ENCODE measurements around the gene HOXB6. TPM values are rescaled to one million over a fixed set of nuclear protein-coding genes. Genes with fewer than 3 reads are reported as not detected.
A peak's percentile ranks its signal among the peaks of the same experiment; 100 is the strongest.

Gene HOXB6
- total RNA-seq, 1 donor from 2014 or later = 0.52 TPM

GRCh38 chr17:48561884-48562810, 42.6 kb downstream of the HOXB6 start:
- no peak overlapping the region for H3K4me3 Mint-ChIP-seq (ENCODE audit: low read depth)
- no peak overlapping the region for H3K27ac Mint-ChIP-seq
- DNase-seq (ENCODE audit: low spot score) = no peak
- H3K27me3 Mint-ChIP-seq (ENCODE audit: low read depth) = peaks cover 14% of the 10 kb centered on the region
- H3K36me3 Mint-ChIP-seq (ENCODE audit: low read depth) = no peaks in the 10 kb centered on the region
- peaks cover 6% of the 10 kb centered on the region for H3K4me1 Mint-ChIP-seq (ENCODE audit: low read depth)
- no peaks in the 10 kb centered on the region for H3K9me3 Mint-ChIP-seq
- intact Hi-C loops (cut with micrococcal nuclease) = no loop called here

GRCh38 chr17:48559840-48560817, 44.7 kb downstream of the HOXB6 start:
- H3K9me3 Mint-ChIP-seq = no peaks in the 10 kb centered on the region
- H3K27me3 Mint-ChIP-seq (ENCODE audit: low read depth) = peaks cover 29% of the 10 kb centered on the region
- peaks cover 9% of the 10 kb centered on the region for H3K4me1 Mint-ChIP-seq (ENCODE audit: low read depth)
- no peaks in the 10 kb centered on the region for H3K36me3 Mint-ChIP-seq (ENCODE audit: low read depth)
- no peak for DNase-seq (ENCODE audit: low spot score)
- H3K4me3 Mint-ChIP-seq (ENCODE audit: low read depth) = no peak overlapping the region
- intact Hi-C loops (cut with micrococcal nuclease) = no loop called here
- no peak overlapping the region for H3K27ac Mint-ChIP-seq

- Mint-ChIP-seq H3K27me3 (ENCODE audit: low read depth) (peaks cover 28% of the 10 kb centered on the region), H3K36me3 (ENCODE audit: low read depth) (no peaks in the 10 kb centered on the region), H3K4me1 (ENCODE audit: low read depth) (peaks cover 15% of the 10 kb centered on the region), H3K27ac (no peak overlapping the region), H3K9me3 (no peaks in the 10 kb centered on the region), H3K4me3 (ENCODE audit: low read depth) (no peak overlapping the region)
- intact Hi-C loops (cut with micrococcal nuclease) = no loop called here
- DNase-seq (ENCODE audit: low spot score) = no peak
Measured at GRCh38 chr17:48559122-48559839, 45.5 kb downstream of the HOXB6 start.

- H3K4me3 Mint-ChIP-seq (ENCODE audit: low read depth) = no peak overlapping the region
- H3K9me3 Mint-ChIP-seq = no peaks in the 10 kb centered on the region
- H3K4me1 Mint-ChIP-seq (ENCODE audit: low read depth) = peaks cover 15% of the 10 kb centered on the region
- H3K27me3 Mint-ChIP-seq (ENCODE audit: low read depth) = peaks cover 27% of the 10 kb centered on the region
- no peak for DNase-seq (ENCODE audit: low spot score)
- peaks cover under 1% of the 10 kb centered on the region for H3K36me3 Mint-ChIP-seq (ENCODE audit: low read depth)
- H3K27ac Mint-ChIP-seq = no peak overlapping the region
- intact Hi-C loops (cut with micrococcal nuclease) = no loop called here
Measured at GRCh38 chr17:48558831-48559121, 46.0 kb downstream of the HOXB6 start.

- intact Hi-C loops (cut with micrococcal nuclease) = no loop called here
- Mint-ChIP-seq H3K4me1 (ENCODE audit: low read depth) (peaks cover 15% of the 10 kb centered on the region), H3K27ac (no peak overlapping the region), H3K9me3 (no peaks in the 10 kb centered on the region), H3K27me3 (ENCODE audit: low read depth) (peaks cover 27% of the 10 kb centered on the region), H3K4me3 (ENCODE audit: low read depth) (no peak overlapping the region), H3K36me3 (ENCODE audit: low read depth) (peaks cover 3% of the 10 kb centered on the region)
- no peak for DNase-seq (ENCODE audit: low spot score)
Measured at GRCh38 chr17:48558057-48558830, 46.5 kb downstream of the HOXB6 start.

GRCh38 chr17:48556576-48557401, 48.0 kb downstream of the HOXB6 start:
- H3K9me3 Mint-ChIP-seq = no peaks in the 10 kb centered on the region
- DNase-seq (ENCODE audit: low spot score) = no peak
- H3K4me1 Mint-ChIP-seq (ENCODE audit: low read depth) = peaks cover 15% of the 10 kb centered on the region
- intact Hi-C loops (cut with micrococcal nuclease) = no loop called here
- no peak overlapping the region for H3K4me3 Mint-ChIP-seq (ENCODE audit: low read depth)
- H3K36me3 Mint-ChIP-seq (ENCODE audit: low read depth) = peaks cover 3% of the 10 kb centered on the region
- no peak overlapping the region for H3K27ac Mint-ChIP-seq
- peaks cover 24% of the 10 kb centered on the region for H3K27me3 Mint-ChIP-seq (ENCODE audit: low read depth)

GRCh38 chr17:48556229-48556575, 48.6 kb downstream of the HOXB6 start:
- no peak for DNase-seq (ENCODE audit: low spot score)
- H3K4me1 Mint-ChIP-seq (ENCODE audit: low read depth) = peaks cover 11% of the 10 kb centered on the region
- no peak overlapping the region for H3K27ac Mint-ChIP-seq
- H3K9me3 Mint-ChIP-seq = no peaks in the 10 kb centered on the region
- peaks cover 3% of the 10 kb centered on the region for H3K36me3 Mint-ChIP-seq (ENCODE audit: low read depth)
- H3K4me3 Mint-ChIP-seq (ENCODE audit: low read depth) = no peak overlapping the region
- H3K27me3 Mint-ChIP-seq (ENCODE audit: low read depth) = peaks cover 24% of the 10 kb centered on the region
- intact Hi-C loops (cut with micrococcal nuclease) = no loop called here

GRCh38 chr17:48555258-48556228, 49.2 kb downstream of the HOXB6 start:
- Mint-ChIP-seq H3K9me3 (no peaks in the 10 kb centered on the region), H3K36me3 (ENCODE audit: low read depth) (peaks cover 3% of the 10 kb centered on the region), H3K27me3 (ENCODE audit: low read depth) (peaks cover 24% of the 10 kb centered on the region), H3K4me3 (ENCODE audit: low read depth) (peak overlapping the region; percentile 79), H3K27ac (no peak overlapping the region), H3K4me1 (ENCODE audit: low read depth) (peaks cover 9% of the 10 kb centered on the region)
- no peak for DNase-seq (ENCODE audit: low spot score)
- intact Hi-C loops (cut with micrococcal nuclease) = no loop called here

- intact Hi-C loops (cut with micrococcal nuclease) = no loop called here
- no peak for DNase-seq (ENCODE audit: low spot score)
- peaks cover 7% of the 10 kb centered on the region for H3K36me3 Mint-ChIP-seq (ENCODE audit: low read depth)
- H3K4me3 Mint-ChIP-seq (ENCODE audit: low read depth) = peak overlapping the region; percentile 79
- H3K27me3 Mint-ChIP-seq (ENCODE audit: low read depth) = peaks cover 21% of the 10 kb centered on the region
- no peaks in the 10 kb centered on the region for H3K9me3 Mint-ChIP-seq
- H3K4me1 Mint-ChIP-seq (ENCODE audit: low read depth) = peaks cover 9% of the 10 kb centered on the region
- H3K27ac Mint-ChIP-seq = no peak overlapping the region
Measured at GRCh38 chr17:48554412-48555257, 50.2 kb downstream of the HOXB6 start.

- Mint-ChIP-seq H3K4me3 (ENCODE audit: low read depth) (no peak overlapping the region), H3K9me3 (no peaks in the 10 kb centered on the region), H3K4me1 (ENCODE audit: low read depth) (peaks cover 12% of the 10 kb centered on the region), H3K27ac (no peak overlapping the region), H3K27me3 (ENCODE audit: low read depth) (peaks cover 20% of the 10 kb centered on the region), H3K36me3 (ENCODE audit: low read depth) (peaks cover 7% of the 10 kb centered on the region)
- intact Hi-C loops (cut with micrococcal nuclease) = no loop called here
- no peak for DNase-seq (ENCODE audit: low spot score)
Measured at GRCh38 chr17:48553826-48554225, 51.0 kb downstream of the HOXB6 start.
